HEK293T (cell line): ENCODE measurements around the gene EDNRB.

ENCODE experiments used
- CTCF ChIA-PET: fragments of 350-600 bp; formaldehyde crosslinking; extraction: SDS; loops from one replicate; lab custom pipeline; 2021; ENCODE audit warnings: antibody characterized with exemption, inconsistent platforms; lab: Yijun Ruan, JAX
- POLR2A ChIA-PET: fragments of 350-600 bp; formaldehyde crosslinking; extraction: SDS; loops from one replicate; lab custom pipeline; 2020; ENCODE audit warnings: antibody characterized with exemption, inconsistent platforms; lab: Yijun Ruan, JAX
- DNase-seq: peaks from one replicate; pipeline ENCODE4 v3.0.0; 2012; ENCODE audit warnings: mixed read lengths; ENCODE audit errors: extremely low spot score
- ARNT ChIP-seq: fragments of 450-650 bp; IDR thresholded peaks from 2 replicates; pipeline ENCODE4 v1.6.1; 2017; ENCODE audit warnings: mild to moderate bottlenecking
- BHLHE40 ChIP-seq: fragments of 450-650 bp; IDR thresholded peaks from 2 replicates; pipeline ENCODE4 v1.6.1; 2016; ENCODE audit warnings: mild to moderate bottlenecking, moderate library complexity, borderline replicate concordance
- CTBP1 ChIP-seq: fragments of 450-650 bp; IDR thresholded peaks from 2 replicates; pipeline ENCODE4 v1.6.1; 2016; ENCODE audit warnings: borderline replicate concordance
- ELF4 ChIP-seq: fragments of 450-650 bp; IDR thresholded peaks from 2 replicates; pipeline ENCODE4 v1.6.1; 2017; ENCODE audit warnings: antibody characterized with exemption
- FOXA1 ChIP-seq: fragments of 450-650 bp; IDR thresholded peaks from 2 replicates; pipeline ENCODE4 v1.6.1; 2016; ENCODE audit warnings: mild to moderate bottlenecking
- FOXK2 ChIP-seq: fragments of 450-650 bp; IDR thresholded peaks from 2 replicates; pipeline ENCODE4 v1.6.1; 2016; ENCODE audit warnings: mild to moderate bottlenecking
- FOXM1 ChIP-seq: fragments of 450-650 bp; IDR thresholded peaks from 2 replicates; pipeline ENCODE4 v1.6.1; 2017; ENCODE audit warnings: mild to moderate bottlenecking, borderline replicate concordance
- HDGF ChIP-seq: fragments of 450-650 bp; IDR thresholded peaks from 2 replicates; pipeline ENCODE4 v1.6.1; 2017; ENCODE audit warnings: antibody characterized with exemption, borderline replicate concordance
- L3MBTL2 ChIP-seq: fragments of 450-650 bp; conservative IDR thresholded peaks from 2 replicates; pipeline ENCODE4 v1.6.1; 2016; ENCODE audit warnings: mild to moderate bottlenecking
- LEF1 ChIP-seq: fragments of 450-650 bp; IDR thresholded peaks from 2 replicates; pipeline ENCODE4 v1.6.1; 2017; ENCODE audit warnings: mild to moderate bottlenecking, borderline replicate concordance
- NFRKB ChIP-seq: fragments of 450-650 bp; IDR thresholded peaks from 2 replicates; pipeline ENCODE4 v1.6.1; 2016; ENCODE audit warnings: mild to moderate bottlenecking, moderate library complexity
- PKNOX1 ChIP-seq: fragments of 450-650 bp; IDR thresholded peaks from 2 replicates; pipeline ENCODE4 v1.6.1; 2016
- SP1 ChIP-seq: fragments of 450-650 bp; IDR thresholded peaks from 2 replicates; pipeline ENCODE4 v1.6.1; 2017
- SUZ12 ChIP-seq: fragments of 450-650 bp; IDR thresholded peaks from 2 replicates; pipeline ENCODE4 v1.6.1; 2016; ENCODE audit warnings: mild to moderate bottlenecking
- TARDBP ChIP-seq: fragments of 450-650 bp; IDR thresholded peaks from 2 replicates; pipeline ENCODE4 v1.6.1; 2016
- ZNF384 ChIP-seq: fragments of 450-650 bp; IDR thresholded peaks from 2 replicates; pipeline ENCODE4 v1.6.1; 2016

Gene EDNRB

GRCh38 chr13:77878190-77878589, 40.4 kb downstream of the EDNRB start:
- POLR2A ChIA-PET, result no interaction called here
- no peak for DNase-seq
- CTCF ChIA-PET, result no interaction called here
- TF ChIP-seq ELF4 (no peak), LEF1 (no peak), SUZ12 (no peak), SP1 (no peak), TARDBP (no peak), FOXA1 (no peak), FOXK2 (no peak), PKNOX1 (no peak)

DNA sequence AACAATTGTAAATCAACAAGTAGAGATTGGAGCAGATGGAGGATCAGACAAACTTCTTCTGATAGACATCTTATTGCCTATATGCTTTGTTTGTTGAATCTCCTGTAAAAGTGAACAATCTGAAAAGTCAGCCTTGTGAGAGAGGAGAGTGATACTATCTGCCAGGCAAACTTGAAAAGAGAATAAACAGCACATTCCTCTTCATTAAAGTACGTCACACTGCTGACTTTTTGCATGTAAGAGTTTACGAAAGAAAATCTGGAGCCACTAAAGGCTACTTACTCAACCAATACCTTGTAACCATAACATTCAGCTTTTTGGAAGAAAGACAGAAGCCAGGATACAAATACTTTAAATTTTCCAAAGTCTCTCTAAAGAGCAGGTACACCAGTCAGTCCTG, 42.5 kb downstream of the EDNRB start:
- POLR2A ChIA-PET, result no interaction called here
- CTCF ChIA-PET, result no interaction called here
- TF ChIP-seq L3MBTL2, result no peak
- TF ChIP-seq NFRKB, result no peak
- no peak for TF ChIP-seq CTBP1
- TF ChIP-seq SP1, result no peak
- no peak for TF ChIP-seq PKNOX1
- no peak for TF ChIP-seq ZNF384
- TF ChIP-seq HDGF, result no peak
- no peak for TF ChIP-seq LEF1
- no peak for TF ChIP-seq SUZ12
- no peak for TF ChIP-seq FOXA1
- no peak for TF ChIP-seq BHLHE40
- no peak for TF ChIP-seq FOXK2
- TF ChIP-seq ELF4, result no peak
- TF ChIP-seq ARNT, result no peak
- TF ChIP-seq FOXM1, result no peak
- no peak for DNase-seq

DNA sequence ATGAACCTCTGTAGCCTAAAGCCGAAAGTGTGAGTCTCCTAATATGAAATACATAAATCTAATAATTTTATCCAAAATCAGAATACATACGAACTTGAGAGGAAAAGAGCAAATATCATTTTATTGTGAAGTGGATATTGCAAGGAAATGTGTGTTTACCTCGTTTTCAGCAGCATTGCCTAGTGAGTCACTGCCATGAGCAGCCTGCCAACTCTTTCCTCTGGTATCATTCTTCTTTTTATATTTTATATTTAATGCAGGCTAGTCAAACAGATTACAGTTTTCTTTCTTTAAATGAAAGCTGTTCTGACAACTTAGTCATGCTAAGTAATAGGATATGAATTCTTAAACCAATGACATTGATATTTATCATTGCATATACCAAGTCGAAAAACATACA, 44.2 kb downstream of the EDNRB start:
- DNase-seq, result no peak
- POLR2A ChIA-PET, result no interaction called here
- CTCF ChIA-PET, result no interaction called here
- no peak for TF ChIP-seq SUZ12
- no peak for TF ChIP-seq FOXA1
- TF ChIP-seq CTBP1, result no peak
- TF ChIP-seq ARNT, result no peak
- no peak for TF ChIP-seq FOXM1
- TF ChIP-seq FOXK2, result no peak
- TF ChIP-seq TARDBP, result no peak
- no peak for TF ChIP-seq PKNOX1
- no peak for TF ChIP-seq SP1
- TF ChIP-seq L3MBTL2, result no peak
- no peak for TF ChIP-seq ZNF384
- TF ChIP-seq NFRKB, result no peak
- no peak for TF ChIP-seq ELF4
- TF ChIP-seq BHLHE40, result no peak
- no peak for TF ChIP-seq HDGF
- TF ChIP-seq LEF1, result no peak

DNA sequence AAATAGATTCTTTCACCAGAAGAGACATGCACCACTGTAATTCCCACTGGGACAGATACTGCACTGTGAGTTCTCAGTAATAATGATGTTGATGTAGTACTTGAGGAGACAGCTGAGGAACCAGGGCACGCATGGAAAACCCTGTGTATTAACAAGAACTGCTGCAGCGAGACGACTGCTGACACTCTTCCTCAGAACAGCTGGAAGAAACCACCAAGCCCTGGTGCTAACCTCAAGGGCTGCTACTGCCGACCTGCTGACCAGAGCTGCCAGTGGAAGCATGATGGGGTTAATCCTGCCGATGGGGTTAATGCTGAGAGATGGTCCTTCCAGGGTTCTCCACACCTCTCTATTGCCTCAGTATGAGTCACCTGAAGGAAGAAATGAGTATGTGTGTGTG, 45.6 kb downstream of the EDNRB start:
- POLR2A ChIA-PET, result no interaction called here

GRCh38 chr13:77871596-77871995, 47.0 kb downstream of the EDNRB start:
- DNase-seq, result no peak
- CTCF ChIA-PET, result no interaction called here
- POLR2A ChIA-PET, result no interaction called here
- TF ChIP-seq FOXK2, result no peak
- no peak for TF ChIP-seq ZNF384
- TF ChIP-seq SUZ12, result no peak
- TF ChIP-seq ARNT, result no peak
- no peak for TF ChIP-seq FOXA1
- TF ChIP-seq NFRKB, result no peak
- TF ChIP-seq ELF4, result no peak
- TF ChIP-seq L3MBTL2, result no peak
- TF ChIP-seq TARDBP, result no peak
- no peak for TF ChIP-seq PKNOX1
- TF ChIP-seq HDGF, result no peak
- TF ChIP-seq SP1, result no peak
- TF ChIP-seq BHLHE40, result no peak
- no peak for TF ChIP-seq FOXM1
- TF ChIP-seq LEF1, result no peak
- no peak for TF ChIP-seq CTBP1

More for the DNA sequence above, 45.6 kb downstream of the EDNRB start:
- DNase-seq, result no peak
- CTCF ChIA-PET, result no interaction called here
- TF ChIP-seq NFRKB (no peak), LEF1 (no peak)

DNA sequence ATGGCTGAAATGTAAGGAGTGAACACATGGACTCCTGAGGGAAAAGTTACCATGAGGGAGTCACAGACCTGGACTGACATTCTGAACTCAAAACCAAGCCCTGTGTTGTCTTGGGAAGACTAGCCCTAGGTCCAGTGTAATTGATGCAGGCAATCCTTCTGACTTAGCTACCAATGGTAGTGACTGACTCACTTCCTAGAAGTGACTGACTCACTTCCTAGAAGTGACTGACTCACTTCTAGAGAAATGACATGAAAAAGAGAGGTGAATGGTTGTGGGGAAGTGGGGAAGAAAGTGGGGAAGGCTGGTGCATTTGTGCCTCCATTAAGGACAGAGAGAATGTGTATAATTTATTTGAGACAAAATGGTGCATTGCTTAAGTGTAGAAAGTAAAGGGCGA, 49.9 kb downstream of the EDNRB start:
- POLR2A ChIA-PET, result no interaction called here

More for the DNA sequence above, 49.9 kb downstream of the EDNRB start:
- no peak for DNase-seq
- CTCF ChIA-PET, result no interaction called here
- TF ChIP-seq ZNF384 (no peak), FOXM1 (no peak), HDGF (no peak), TARDBP (no peak), ARNT (no peak), FOXK2 (no peak), CTBP1 (no peak), BHLHE40 (no peak), NFRKB (no peak), FOXA1 (no peak), LEF1 (no peak), PKNOX1 (no peak), ELF4 (no peak), SUZ12 (no peak), L3MBTL2 (no peak), SP1 (no peak)
